SK-N-SH (cell line): ENCODE data around the gene FAM200C.

Experiments
- CHD2 ChIP-seq: fragments of 150-350 bp; IDR thresholded peaks from 2 replicates; pipeline ENCODE4 v1.6.1; 2018; ENCODE audit warnings: low read length; ENCODE audit not compliant: partially characterized antibody
- CTCF ChIP-seq: fragments of 200-600 bp; sonication (generic); IDR thresholded peaks from 2 replicates; pipeline ENCODE4 v1.6.1; 2017; ENCODE audit warnings: antibody characterized with exemption, mild to moderate bottlenecking, moderate library complexity
- EP300 ChIP-seq, 2 experiments: IDR thresholded peaks; 2 replicates each; pipeline versions ENCODE4 v1.4.0 to v1.6.1; 2012; ENCODE audit warnings: borderline replicate concordance in 1 of 2, low read depth in 1 of 2, low read length in 1 of 2
- FOXM1 ChIP-seq: IDR thresholded peaks from 2 replicates; pipeline ENCODE4 v1.4.0; 2012; ENCODE audit warnings: low read depth, mild to moderate bottlenecking
- JUND ChIP-seq: IDR thresholded peaks from 2 replicates; pipeline ENCODE4 v1.4.0; 2012
- MAX ChIP-seq: IDR thresholded peaks from 2 replicates; pipeline ENCODE4 v1.4.0; 2012; ENCODE audit warnings: low read depth
- POLR2AphosphoS5 ChIP-seq: IDR thresholded peaks from 2 replicates; pipeline ENCODE4 v1.6.1; 2012; ENCODE audit warnings: low read depth, low read length
- REST ChIP-seq: IDR thresholded peaks from 2 replicates; pipeline ENCODE4 v1.6.1; 2012; ENCODE audit warnings: mild to moderate bottlenecking, low read depth, low read length, moderate library complexity
- RXRA ChIP-seq: IDR thresholded peaks from 2 replicates; pipeline ENCODE4 v1.4.0; 2012; ENCODE audit warnings: low read depth, mild to moderate bottlenecking, borderline replicate concordance
- SIN3A ChIP-seq: IDR thresholded peaks from 2 replicates; pipeline ENCODE4 v1.6.1; 2012; ENCODE audit warnings: low read depth, mild to moderate bottlenecking, low read length, moderate library complexity, borderline replicate concordance
- TAF1 ChIP-seq: IDR thresholded peaks from 2 replicates; pipeline ENCODE4 v1.6.1; 2012; ENCODE audit warnings: low read depth, mild to moderate bottlenecking, low read length, moderate library complexity, borderline replicate concordance
- TEAD4 ChIP-seq: IDR thresholded peaks from 2 replicates; pipeline ENCODE4 v1.4.0; 2012; ENCODE audit warnings: mild to moderate bottlenecking, borderline replicate concordance; ENCODE audit not compliant: insufficient read depth
- TF ChIP-seq, protein P1 (sequence below): IDR thresholded peaks from 2 replicates; pipeline ENCODE4 v1.4.0; 2012; ENCODE audit warnings: low read depth, borderline replicate concordance

- TF ChIP-seq CTCF (no peak), REST (no peak), CHD2 (no peak), FOXM1 (no peak), MAX (no peak), JUND (no peak), POLR2AphosphoS5 (no peak), EP300 (IDR thresholded peaks at IDR 0.05; ENCODE audit: borderline replicate concordance in 1 of 2, low read depth in 1 of 2, low read length in 1 of 2) (no peak), TAF1 (no peak), RXRA (no peak), TEAD4 (no peak), SIN3A (no peak)
- TF ChIP-seq, protein P1, sequence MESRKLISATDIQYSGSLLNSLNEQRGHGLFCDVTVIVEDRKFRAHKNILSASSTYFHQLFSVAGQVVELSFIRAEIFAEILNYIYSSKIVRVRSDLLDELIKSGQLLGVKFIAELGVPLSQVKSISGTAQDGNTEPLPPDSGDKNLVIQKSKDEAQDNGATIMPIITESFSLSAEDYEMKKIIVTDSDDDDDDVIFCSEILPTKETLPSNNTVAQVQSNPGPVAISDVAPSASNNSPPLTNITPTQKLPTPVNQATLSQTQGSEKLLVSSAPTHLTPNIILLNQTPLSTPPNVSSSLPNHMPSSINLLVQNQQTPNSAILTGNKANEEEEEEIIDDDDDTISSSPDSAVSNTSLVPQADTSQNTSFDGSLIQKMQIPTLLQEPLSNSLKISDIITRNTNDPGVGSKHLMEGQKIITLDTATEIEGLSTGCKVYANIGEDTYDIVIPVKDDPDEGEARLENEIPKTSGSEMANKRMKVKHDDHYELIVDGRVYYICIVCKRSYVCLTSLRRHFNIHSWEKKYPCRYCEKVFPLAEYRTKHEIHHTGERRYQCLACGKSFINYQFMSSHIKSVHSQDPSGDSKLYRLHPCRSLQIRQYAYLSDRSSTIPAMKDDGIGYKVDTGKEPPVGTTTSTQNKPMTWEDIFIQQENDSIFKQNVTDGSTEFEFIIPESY: no peak
Measured at GRCh38 chr5:160441311-160441781, 41.5 kb upstream of the FAM200C start.
